Mucosa of stomach (tissue), 1 donor: ENCODE results near the gene NVL.

Source experiments
- H3K27me3 ChIP-seq: one replicate; pipeline ENCODE4 v1.7.0; 2013; ENCODE audit warnings: mild to moderate bottlenecking, low read length; ENCODE audit not compliant: control insufficient read depth, insufficient read depth
- H3K36me3 ChIP-seq: one replicate; pipeline ENCODE4 v1.7.0; 2013; ENCODE audit warnings: low read length; ENCODE audit not compliant: control insufficient read depth, insufficient read depth
- H3K4me1 ChIP-seq: one replicate; pipeline ENCODE4 v1.7.0; 2013; ENCODE audit warnings: mild to moderate bottlenecking, low read length; ENCODE audit not compliant: control insufficient read depth, insufficient read depth
- H3K4me3 ChIP-seq: one replicate; pipeline ENCODE4 v1.7.0; 2013; ENCODE audit warnings: low read length
- H3K9ac ChIP-seq: one replicate; pipeline ENCODE4 v1.7.0; 2013; ENCODE audit warnings: mild to moderate bottlenecking, low read length, moderate library complexity
- H3K9me3 ChIP-seq: one replicate; pipeline ENCODE4 v1.7.0; 2013; ENCODE audit warnings: mild to moderate bottlenecking, low read length, moderate library complexity; ENCODE audit not compliant: control insufficient read depth
- donor health status: Pancreatic carcinoma.

Gene NVL

GRCh38 chr1:224300346-224300745, 29.6 kb downstream of the NVL start:
- Histone ChIP-seq H3K36me3 (peaks cover 5% of the 10 kb centered on the region), H3K4me1 (no peaks in the 10 kb centered on the region), H3K9me3 (no peaks in the 10 kb centered on the region), H3K27me3 (no peaks in the 10 kb centered on the region), H3K4me3 (no peak overlapping the region), H3K9ac (no peak overlapping the region)

DNA sequence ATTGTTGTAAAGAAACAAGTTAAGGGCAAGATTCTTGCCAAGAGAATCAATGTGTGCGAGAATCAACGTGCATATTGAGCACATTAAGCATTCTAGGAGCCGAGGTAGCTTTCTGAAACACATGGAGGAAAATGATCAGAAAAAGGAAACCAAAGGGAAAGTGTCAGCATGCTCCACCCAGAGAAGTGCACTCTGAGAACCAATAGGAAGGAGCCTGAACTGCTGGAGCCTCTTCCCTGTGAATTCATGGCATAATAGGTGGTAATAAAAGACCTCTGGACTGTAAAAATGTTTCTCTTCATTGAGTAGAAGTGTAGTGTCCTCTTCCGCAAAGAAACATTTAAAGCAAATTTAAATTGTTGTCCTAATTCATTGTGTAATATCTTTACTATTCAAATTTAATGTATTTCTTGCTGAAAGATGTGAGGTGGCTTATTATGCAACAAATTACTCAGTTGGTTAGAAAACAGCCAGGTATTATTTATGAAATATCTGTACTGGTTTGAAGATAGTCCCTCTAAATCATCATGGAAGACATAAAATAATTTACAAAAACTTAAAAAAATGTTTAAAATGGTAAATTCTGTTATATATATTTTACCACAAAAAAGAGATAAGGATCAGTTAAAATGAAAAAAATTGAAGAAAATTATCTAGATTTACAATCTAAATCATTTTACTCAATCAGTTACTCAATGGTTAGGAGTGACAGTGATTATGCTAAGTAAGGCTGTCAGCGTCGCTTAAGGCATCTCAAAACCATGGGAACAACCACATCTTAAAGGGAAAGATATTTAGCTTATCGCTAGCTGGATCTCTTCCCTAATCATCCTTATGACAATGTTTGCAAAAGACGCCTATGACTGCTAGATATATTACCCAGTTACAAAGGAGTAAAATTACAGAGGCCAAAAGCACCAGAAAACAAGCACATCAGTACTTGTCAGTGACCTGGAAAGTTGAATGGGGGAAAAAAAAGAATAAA, 31.3 kb downstream of the NVL start:
- Histone ChIP-seq H3K9ac (no peak overlapping the region), H3K27me3 (no peaks in the 10 kb centered on the region), H3K9me3 (no peaks in the 10 kb centered on the region), H3K4me1 (no peaks in the 10 kb centered on the region), H3K4me3 (no peak overlapping the region), H3K36me3 (peaks cover 5% of the 10 kb centered on the region)

GRCh38 chr1:224294775-224295174, 35.2 kb downstream of the NVL start:
- Histone ChIP-seq H3K9ac (no peak overlapping the region), H3K4me1 (no peaks in the 10 kb centered on the region), H3K36me3 (no peaks in the 10 kb centered on the region), H3K27me3 (no peaks in the 10 kb centered on the region), H3K4me3 (no peak overlapping the region), H3K9me3 (no peaks in the 10 kb centered on the region)

DNA sequence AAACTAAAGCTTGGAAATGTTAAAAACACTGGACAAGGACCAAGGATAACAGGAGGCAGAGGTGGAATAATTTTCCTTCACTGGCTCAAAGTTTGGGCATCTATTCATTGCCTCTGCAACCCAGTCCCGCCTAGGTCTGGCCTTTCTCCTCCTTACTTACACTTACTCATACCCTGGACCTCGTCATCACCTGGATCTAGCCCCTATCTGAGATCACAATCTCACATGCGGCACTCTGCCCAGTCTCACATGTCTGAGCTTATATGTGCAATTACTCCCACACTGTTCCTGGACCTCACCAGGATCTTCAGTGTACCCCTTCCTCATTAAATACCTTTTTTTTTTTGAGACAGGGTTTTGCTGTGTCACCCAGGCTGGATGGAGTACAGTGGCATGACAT, 37.6 kb downstream of the NVL start:
- Histone ChIP-seq H3K9ac (no peak overlapping the region), H3K36me3 (no peaks in the 10 kb centered on the region), H3K27me3 (no peaks in the 10 kb centered on the region), H3K9me3 (no peaks in the 10 kb centered on the region), H3K4me1 (no peaks in the 10 kb centered on the region), H3K4me3 (no peak overlapping the region)

DNA sequence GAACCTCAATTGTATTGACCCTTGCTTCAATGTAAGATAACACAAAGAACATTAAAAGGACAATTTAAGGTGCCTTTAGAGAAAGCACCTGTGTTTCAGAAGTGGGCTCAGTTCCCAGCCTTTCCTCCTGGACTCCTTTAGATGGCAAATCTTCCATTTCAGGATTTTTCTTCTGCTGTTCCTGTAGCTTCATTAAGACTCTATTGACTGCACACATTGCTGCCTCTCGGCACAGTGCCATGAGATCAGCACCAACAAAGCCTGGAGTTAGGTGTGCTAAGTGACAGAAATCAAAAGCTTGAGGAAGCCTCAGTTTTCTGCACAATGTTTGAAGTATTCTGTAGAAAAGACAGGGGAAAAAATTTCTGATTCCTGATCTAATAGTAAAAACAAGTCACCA, 40.6 kb downstream of the NVL start:
- Histone ChIP-seq H3K9ac (no peak overlapping the region), H3K36me3 (no peaks in the 10 kb centered on the region), H3K4me1 (no peaks in the 10 kb centered on the region), H3K27me3 (no peaks in the 10 kb centered on the region), H3K9me3 (no peaks in the 10 kb centered on the region), H3K4me3 (no peak overlapping the region)

DNA sequence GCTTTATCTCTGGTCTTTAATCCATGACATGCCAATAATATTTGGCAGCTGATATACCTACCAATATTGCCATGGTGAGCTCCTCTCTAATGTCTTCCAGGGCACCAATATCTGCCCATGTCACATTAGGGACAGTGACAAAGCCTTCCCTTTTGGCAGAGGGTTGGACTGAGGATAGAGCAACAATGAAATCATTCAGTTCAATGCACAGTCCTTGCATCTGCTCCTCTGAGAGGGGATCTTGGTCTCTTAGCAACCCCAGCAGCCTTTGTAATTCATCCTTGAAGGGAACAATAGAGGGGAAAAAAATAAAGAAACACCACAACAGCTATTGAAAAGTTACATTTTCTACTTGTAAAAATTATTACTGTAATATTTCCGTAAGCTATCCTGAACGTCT, 42.3 kb downstream of the NVL start:
- no peaks in the 10 kb centered on the region for H3K4me1 ChIP-seq
- no peaks in the 10 kb centered on the region for H3K27me3 ChIP-seq
- no peaks in the 10 kb centered on the region for H3K36me3 ChIP-seq
- no peaks in the 10 kb centered on the region for H3K9me3 ChIP-seq
- no peak overlapping the region for H3K9ac ChIP-seq
- no peak overlapping the region for H3K4me3 ChIP-seq

- Histone ChIP-seq H3K36me3 (no peaks in the 10 kb centered on the region), H3K4me1 (no peaks in the 10 kb centered on the region)
These were observed 47.8 kb downstream of the NVL start for GRCh38 chr1:224282140-224282539.

GRCh38 chr1:224276771-224277487, 53.0 kb downstream of the NVL start:
- no peak overlapping the region for H3K9ac ChIP-seq
- no peaks in the 10 kb centered on the region for H3K36me3 ChIP-seq

More at GRCh38 chr1:224282140-224282539, 47.8 kb downstream of the NVL start:
- no peaks in the 10 kb centered on the region for H3K27me3 ChIP-seq
- no peaks in the 10 kb centered on the region for H3K9me3 ChIP-seq
- no peak overlapping the region for H3K4me3 ChIP-seq
- H3K9ac ChIP-seq = no peak overlapping the region

DNA sequence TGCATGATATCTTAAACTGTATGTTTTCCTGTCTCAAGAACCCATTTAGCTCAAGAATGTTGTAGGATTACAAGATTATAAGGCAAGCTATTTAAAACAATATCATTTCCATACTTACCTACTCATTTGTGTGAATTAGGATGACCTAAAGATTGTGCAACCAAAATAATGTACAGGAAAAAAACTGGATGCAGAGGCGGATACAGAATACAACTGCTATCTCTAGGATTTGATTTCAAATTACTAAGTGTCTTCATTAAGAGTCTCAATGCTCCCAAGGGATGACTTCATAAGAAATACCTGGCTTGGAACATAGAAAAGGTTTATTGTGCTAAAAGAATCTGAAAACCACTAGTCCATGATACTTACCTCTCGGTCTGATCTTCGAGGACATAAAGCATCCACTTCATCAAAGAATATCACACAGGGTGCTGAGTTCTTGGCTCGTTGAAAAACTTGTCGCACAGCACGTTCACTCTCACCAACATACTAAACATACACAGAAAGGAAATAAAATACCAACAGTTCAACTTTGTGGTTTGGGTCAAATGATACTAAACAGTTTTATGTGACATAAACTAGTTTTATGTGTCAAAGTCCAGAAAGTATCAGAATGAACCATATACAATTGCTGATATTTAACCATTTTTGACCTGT, 54.9 kb downstream of the NVL start:
- Histone ChIP-seq H3K27me3 (no peaks in the 10 kb centered on the region), H3K4me3 (no peak overlapping the region), H3K4me1 (no peaks in the 10 kb centered on the region), H3K36me3 (no peaks in the 10 kb centered on the region), H3K9ac (no peak overlapping the region), H3K9me3 (no peaks in the 10 kb centered on the region)

More at GRCh38 chr1:224276771-224277487, 53.0 kb downstream of the NVL start:
- Histone ChIP-seq H3K4me3 (no peak overlapping the region), H3K9me3 (no peaks in the 10 kb centered on the region), H3K4me1 (no peaks in the 10 kb centered on the region), H3K27me3 (no peaks in the 10 kb centered on the region)

DNA sequence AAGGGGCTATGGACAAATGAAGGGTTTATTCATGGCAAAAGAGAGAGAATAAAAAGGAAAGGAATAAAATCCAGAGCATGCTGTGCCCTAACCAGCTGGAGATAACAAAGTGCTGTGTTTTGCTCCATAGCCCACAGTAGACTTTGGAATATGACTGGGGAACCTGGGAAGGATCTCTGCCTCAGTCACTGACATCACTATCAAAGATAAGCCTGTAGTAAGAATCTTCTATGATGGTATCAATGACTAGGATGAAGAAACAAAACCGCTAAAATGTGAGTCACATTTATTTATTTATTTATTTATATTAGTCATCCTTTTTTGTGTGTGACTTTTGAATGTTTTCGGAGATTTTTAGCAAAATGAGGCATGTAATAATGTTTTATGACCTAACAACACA, 56.3 kb downstream of the NVL start:
- no peaks in the 10 kb centered on the region for H3K4me1 ChIP-seq
- no peaks in the 10 kb centered on the region for H3K36me3 ChIP-seq
- H3K9ac ChIP-seq = no peak overlapping the region
- H3K4me3 ChIP-seq = no peak overlapping the region
- no peaks in the 10 kb centered on the region for H3K9me3 ChIP-seq
- H3K27me3 ChIP-seq = no peaks in the 10 kb centered on the region

DNA sequence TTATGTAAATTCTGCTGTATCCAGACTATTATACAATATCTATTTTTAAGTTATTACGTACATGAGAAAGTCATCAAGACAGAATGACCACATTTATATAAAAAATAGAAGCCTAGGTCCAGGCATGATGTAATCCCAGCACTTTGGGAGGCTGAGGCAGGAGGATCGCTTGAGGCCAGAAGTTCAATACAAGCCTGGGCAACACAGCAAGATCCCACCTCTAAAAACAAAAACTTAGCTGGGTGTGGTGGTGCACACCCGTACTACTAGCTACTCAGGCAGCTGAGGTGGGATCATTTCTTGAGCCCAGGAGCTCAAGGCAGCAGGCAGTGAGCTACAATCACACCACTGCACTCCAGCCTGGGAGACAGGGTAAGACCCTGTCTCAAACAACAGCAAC, 58.9 kb downstream of the NVL start:
- Histone ChIP-seq H3K9ac (no peak overlapping the region), H3K4me3 (no peak overlapping the region), H3K9me3 (no peaks in the 10 kb centered on the region), H3K4me1 (no peaks in the 10 kb centered on the region), H3K27me3 (no peaks in the 10 kb centered on the region), H3K36me3 (no peaks in the 10 kb centered on the region)

DNA sequence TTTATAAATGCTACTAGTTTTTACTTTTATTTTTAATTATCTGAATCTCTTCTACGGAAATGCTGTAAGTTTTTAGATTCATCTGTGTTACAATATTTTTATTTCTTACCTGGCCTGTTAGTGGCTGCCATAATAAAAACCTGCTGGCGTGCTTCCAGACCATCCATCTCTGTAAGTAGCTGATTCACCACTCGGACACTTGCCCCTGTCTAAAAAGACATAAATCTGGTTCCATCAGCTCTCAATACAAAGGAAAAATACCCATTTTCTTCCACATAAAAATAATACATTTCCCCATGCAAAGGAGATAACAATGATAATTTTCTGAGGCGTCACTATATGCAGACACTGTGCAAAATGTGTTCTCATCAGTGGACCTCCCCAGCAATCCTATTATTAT, 62.0 kb downstream of the NVL start:
- Histone ChIP-seq H3K4me3 (no peak overlapping the region), H3K27me3 (no peaks in the 10 kb centered on the region), H3K4me1 (peaks cover 4% of the 10 kb centered on the region), H3K9ac (no peak overlapping the region), H3K36me3 (no peaks in the 10 kb centered on the region), H3K9me3 (no peaks in the 10 kb centered on the region)
